ENCODE measurements around the gene BRD4. TPM values are rescaled to one million over a fixed set of nuclear protein-coding genes. Genes with fewer than 3 reads are reported as not detected.
A peak's percentile ranks its signal among the peaks of the same experiment; 100 is the strongest.

BRD4 gene
- total RNA-seq, 6 donors from 2014 or later = 41.9 to 117 (median 79.3) TPM

DNA sequence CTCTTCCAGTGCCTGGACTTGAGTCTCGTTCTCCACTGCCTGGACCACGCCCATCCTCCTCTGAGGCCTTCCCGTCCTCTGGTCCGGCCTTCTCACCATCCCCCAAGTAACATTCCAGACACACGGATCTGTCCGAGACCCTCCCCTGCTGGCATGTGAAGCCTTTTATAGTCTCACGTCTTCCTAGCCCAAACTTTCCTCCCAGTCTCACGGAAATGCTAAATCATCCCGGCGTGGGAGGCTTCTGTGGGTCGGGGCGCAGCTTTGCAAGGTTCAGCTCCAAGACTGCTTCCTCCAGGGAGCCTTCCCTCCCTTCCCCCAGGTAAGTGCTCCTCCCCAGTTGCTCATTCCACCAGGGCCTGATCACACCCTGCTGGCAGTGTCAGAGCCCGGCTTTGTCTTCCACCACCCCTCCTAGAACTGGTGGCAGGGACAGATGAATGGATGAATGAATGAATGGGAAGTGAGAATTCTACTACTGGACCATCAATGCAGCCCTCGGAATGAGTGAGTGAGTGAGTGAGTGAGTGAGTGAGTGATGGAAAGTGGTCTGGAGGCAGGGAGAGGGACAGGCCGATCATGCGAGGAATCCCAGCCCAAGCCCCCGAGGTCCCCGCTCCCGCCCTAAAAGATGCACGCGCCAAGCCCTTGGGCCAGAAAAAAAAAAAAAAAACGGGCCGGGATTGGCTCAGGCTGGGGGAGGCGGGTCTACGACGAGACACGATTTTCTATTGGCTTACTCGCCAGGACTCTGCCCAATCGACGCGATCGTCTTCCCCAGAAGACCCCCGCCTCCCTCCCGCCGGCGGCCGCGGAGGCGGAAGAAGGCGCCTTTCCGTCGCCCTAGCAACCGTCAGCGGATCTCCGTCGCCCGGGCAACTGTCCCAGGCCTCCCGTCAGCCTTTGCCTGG lies 109.3 kb downstream of the BRD4 start:
- Histone ChIP-seq H3K4me1 (peaks cover 11 to 16% (median 14%) of the 10 kb centered on the region in 4 donors), H3K36me3 (no peaks in the 10 kb centered on the region), H3K4me3 (peak overlapping the region; percentile 34 to 73 (median 57)), H3K9me3 (no peaks in the 10 kb centered on the region), H3K27me3 (no peaks in the 10 kb centered on the region), H3K27ac (peak overlapping the region in 2 of 4 donors; percentile 73 to 84)
- ATAC-seq (ENCODE audit: low FRiP score in 2 of 2) (peak; percentile 92 to 97), DNase-seq (peak; percentile 91 to 95)
- 2 to 3% methylated on average over 39 to 45 of the region's 48 CpGs for WGBS, 2 donors
- TF ChIP-seq POLR2AphosphoS5 (IDR thresholded peaks at IDR 0.05) = peak in 1 of 2 donors; percentile 42
- no peak for TF ChIP-seq EP300 (IDR thresholded peaks at IDR 0.05)

DNA sequence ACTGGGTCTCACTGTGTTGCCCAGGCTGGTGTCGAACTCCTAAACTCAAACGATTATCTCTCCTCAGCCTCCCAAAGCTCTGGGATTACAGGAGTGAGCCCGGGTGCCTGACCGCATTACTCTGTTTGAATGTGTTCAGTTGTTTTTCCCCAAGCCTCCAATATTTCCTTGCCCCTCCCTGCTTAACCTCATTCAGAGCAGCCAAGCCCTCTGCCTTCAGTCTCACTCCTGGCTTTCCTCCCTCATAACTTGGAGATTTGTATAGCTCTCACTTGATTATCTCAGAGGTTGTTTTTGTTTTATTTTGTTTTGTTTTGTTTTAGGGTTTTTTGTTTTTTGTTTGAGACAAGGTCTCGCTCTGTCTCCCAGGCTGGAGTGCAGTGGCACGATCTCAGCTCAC lies 111.5 kb downstream of the BRD4 start:
- Histone ChIP-seq H3K27ac (no peak overlapping the region), H3K36me3 (no peaks in the 10 kb centered on the region), H3K27me3 (no peaks in the 10 kb centered on the region), H3K9me3 (no peaks in the 10 kb centered on the region), H3K4me1 (peaks cover 11 to 16% (median 14%) of the 10 kb centered on the region in 4 donors), H3K4me3 (no peak overlapping the region)
- DNase-seq (no peak), ATAC-seq (ENCODE audit: low FRiP score in 2 of 2) (no peak)
- WGBS, 2 donors = 75 to 85% methylated on average over 6 of the region's 6 CpGs
- TF ChIP-seq EP300 (IDR thresholded peaks at IDR 0.05) (no peak), POLR2AphosphoS5 (IDR thresholded peaks at IDR 0.05) (no peak), POLR2A (IDR thresholded peaks at IDR 0.05) (no peak)
- TF ChIP-seq, protein P1, sequence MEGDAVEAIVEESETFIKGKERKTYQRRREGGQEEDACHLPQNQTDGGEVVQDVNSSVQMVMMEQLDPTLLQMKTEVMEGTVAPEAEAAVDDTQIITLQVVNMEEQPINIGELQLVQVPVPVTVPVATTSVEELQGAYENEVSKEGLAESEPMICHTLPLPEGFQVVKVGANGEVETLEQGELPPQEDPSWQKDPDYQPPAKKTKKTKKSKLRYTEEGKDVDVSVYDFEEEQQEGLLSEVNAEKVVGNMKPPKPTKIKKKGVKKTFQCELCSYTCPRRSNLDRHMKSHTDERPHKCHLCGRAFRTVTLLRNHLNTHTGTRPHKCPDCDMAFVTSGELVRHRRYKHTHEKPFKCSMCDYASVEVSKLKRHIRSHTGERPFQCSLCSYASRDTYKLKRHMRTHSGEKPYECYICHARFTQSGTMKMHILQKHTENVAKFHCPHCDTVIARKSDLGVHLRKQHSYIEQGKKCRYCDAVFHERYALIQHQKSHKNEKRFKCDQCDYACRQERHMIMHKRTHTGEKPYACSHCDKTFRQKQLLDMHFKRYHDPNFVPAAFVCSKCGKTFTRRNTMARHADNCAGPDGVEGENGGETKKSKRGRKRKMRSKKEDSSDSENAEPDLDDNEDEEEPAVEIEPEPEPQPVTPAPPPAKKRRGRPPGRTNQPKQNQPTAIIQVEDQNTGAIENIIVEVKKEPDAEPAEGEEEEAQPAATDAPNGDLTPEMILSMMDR (IDR thresholded peaks at IDR 0.05) = no peak

DNA sequence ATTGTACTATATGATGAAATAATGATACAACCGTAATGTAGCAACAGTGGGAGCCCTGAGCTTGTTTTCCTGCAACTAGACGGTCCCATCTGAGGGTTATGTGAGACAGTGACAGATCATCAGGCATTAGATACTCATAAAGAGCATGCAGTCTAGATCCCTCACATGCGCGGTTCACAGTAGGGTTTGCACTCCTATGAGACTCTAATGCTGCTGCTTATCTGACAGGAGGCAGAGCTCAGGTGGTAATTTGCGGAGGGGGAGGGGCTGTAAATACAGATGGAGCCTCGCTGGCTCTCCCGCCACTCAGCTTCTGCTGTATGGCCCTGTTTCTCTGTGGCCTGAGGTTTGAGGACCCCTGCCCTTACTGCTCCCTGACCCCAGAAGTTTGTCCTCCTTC lies 113.8 kb downstream of the BRD4 start:
- Histone ChIP-seq H3K4me3 (no peak overlapping the region), H3K36me3 (no peaks in the 10 kb centered on the region)
- 80 to 83% methylated on average over 6 to 7 of the region's 7 CpGs for WGBS, 2 donors

DNA sequence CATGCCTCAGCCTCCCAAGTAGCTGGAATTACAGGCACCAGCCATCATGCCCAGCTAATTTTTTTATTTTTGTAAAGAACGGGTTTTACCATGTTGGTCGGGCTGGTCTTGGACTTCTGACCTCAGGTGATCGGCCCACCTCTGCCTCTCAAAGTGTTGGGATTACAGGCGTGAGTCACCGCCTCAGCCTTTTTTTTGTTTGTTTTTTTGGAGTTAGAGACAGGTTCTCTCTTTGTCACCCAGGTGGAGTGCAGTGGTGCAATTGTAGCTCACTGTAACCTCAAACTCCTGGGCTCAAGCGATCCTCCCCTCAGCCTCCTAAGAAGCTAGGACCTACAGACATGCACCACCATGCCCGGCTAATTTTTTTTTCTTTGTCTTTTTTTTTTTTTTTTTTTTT lies 116.0 kb downstream of the BRD4 start:
- ATAC-seq (ENCODE audit: low FRiP score in 2 of 2) (no peak), DNase-seq (no peak)
- 76 to 90% methylated on average over 7 of the region's 7 CpGs for WGBS, 2 donors
- H3K4me1 ChIP-seq = no peaks in the 10 kb centered on the region
- no peaks in the 10 kb centered on the region for H3K36me3 ChIP-seq
- TF ChIP-seq POLR2AphosphoS5 (IDR thresholded peaks at IDR 0.05) (no peak), POLR2A (IDR thresholded peaks at IDR 0.05) (no peak), EP300 (IDR thresholded peaks at IDR 0.05) (no peak)
- TF ChIP-seq, protein P1 (IDR thresholded peaks at IDR 0.05) = no peak
- H3K27me3 ChIP-seq = no peaks in the 10 kb centered on the region
- H3K9me3 ChIP-seq = no peaks in the 10 kb centered on the region
- H3K4me3 ChIP-seq = no peak overlapping the region
- H3K27ac ChIP-seq = no peak overlapping the region

More for the DNA sequence above, 113.8 kb downstream of the BRD4 start:
- DNase-seq = no peak
- no peaks in the 10 kb centered on the region for H3K27me3 ChIP-seq
- H3K4me1 ChIP-seq = peaks cover 4 to 9% (median 7%) of the 10 kb centered on the region in 4 donors
- no peak for ATAC-seq (ENCODE audit: low FRiP score in 2 of 2)
- no peak overlapping the region for H3K27ac ChIP-seq
- TF ChIP-seq, protein P1 (IDR thresholded peaks at IDR 0.05) = no peak
- TF ChIP-seq EP300 (IDR thresholded peaks at IDR 0.05) (no peak), POLR2A (IDR thresholded peaks at IDR 0.05) (no peak), POLR2AphosphoS5 (IDR thresholded peaks at IDR 0.05) (no peak)
- no peaks in the 10 kb centered on the region for H3K9me3 ChIP-seq

DNA sequence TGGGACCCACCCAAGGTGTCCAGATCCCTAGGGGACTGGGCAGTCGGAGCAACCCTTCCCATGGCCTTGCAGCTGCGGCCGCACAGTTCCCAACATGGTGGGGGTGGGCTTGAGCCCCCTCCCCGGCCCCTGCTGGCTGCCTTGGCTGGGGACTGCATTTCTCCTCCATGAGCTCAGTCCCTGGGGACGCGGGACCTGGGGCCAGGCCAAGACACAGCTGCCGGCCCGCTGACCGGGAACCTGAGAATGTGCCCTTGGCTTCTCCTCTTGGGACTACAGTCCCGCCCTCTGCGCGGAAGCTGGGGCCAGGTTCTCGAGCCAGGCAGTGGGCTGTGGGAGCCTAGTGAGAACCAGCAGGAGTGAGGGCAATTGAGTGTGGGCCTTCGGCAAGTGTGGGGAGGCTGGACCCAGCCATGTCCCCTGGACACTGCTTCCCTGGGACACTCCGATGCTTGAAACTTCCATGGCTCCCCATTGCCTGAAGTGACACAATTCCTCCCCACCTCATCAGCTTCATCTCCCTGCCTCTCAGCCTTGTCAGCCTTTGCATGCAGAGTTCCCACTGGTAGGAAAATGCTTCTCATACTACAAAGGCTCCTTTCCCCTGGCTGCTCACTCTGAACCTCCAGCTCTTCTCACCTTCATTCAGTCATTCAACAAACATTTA lies 118.5 kb downstream of the BRD4 start:
- H3K27ac ChIP-seq = peak overlapping the region in 2 of 4 donors; percentile 18 to 43
- 61 to 62% methylated on average over 3 to 15 of the region's 15 CpGs for WGBS, 2 donors
- ATAC-seq (ENCODE audit: low FRiP score in 2 of 2) (no peak), DNase-seq (peak in 1 of 2 donors; percentile 86)
- no peaks in the 10 kb centered on the region for H3K36me3 ChIP-seq
- TF ChIP-seq POLR2A (IDR thresholded peaks at IDR 0.05) = no peak
- no peak for TF ChIP-seq POLR2AphosphoS5 (IDR thresholded peaks at IDR 0.05)
- TF ChIP-seq, protein P1 (IDR thresholded peaks at IDR 0.05) = no peak
- no peak for TF ChIP-seq EP300 (IDR thresholded peaks at IDR 0.05)
- no peak overlapping the region for H3K4me3 ChIP-seq
- no peaks in the 10 kb centered on the region for H3K27me3 ChIP-seq
- peaks cover 0 to 7% (median 0%) of the 10 kb centered on the region in 4 donors for H3K4me1 ChIP-seq
- no peaks in the 10 kb centered on the region for H3K9me3 ChIP-seq

Data from upper lobe of left lung (tissue), 6 donors.